H9 (cell line): ENCODE data around the gene ABCB11. TPM values are rescaled to one million over a fixed set of nuclear protein-coding genes. Genes with fewer than 3 reads are reported as not detected.

Source experiments
- DNase-seq: peaks from one replicate; pipeline ENCODE4 v3.0.0-alpha.2; 2017
- H2AFZ ChIP-seq: one replicate; pipeline ENCODE4 v1.6.1; 2013; ENCODE audit warnings: mild to moderate bottlenecking, low read length, control low read depth, moderate library complexity
- H2AK5ac ChIP-seq: 2 replicates; pipeline ENCODE4 v1.6.1; 2013; ENCODE audit warnings: low read length, control low read depth, mixed read lengths; ENCODE audit not compliant: insufficient read length
- H2BK120ac ChIP-seq: one replicate; pipeline ENCODE4 v1.6.1; 2013; ENCODE audit warnings: low read depth, mild to moderate bottlenecking, low read length, control low read depth, inconsistent platforms; ENCODE audit not compliant: poor library complexity, severe bottlenecking
- H2BK12ac ChIP-seq: 2 replicates; pipeline ENCODE4 v1.6.1; 2013; ENCODE audit warnings: low read length, control low read depth, mixed read lengths, low read depth; ENCODE audit not compliant: insufficient read length
- H2BK15ac ChIP-seq: 2 replicates; pipeline ENCODE4 v1.6.1; 2013; ENCODE audit warnings: low read depth, low read length, control low read depth
- H2BK20ac ChIP-seq: one replicate; pipeline ENCODE4 v1.6.1; 2013; ENCODE audit warnings: low read depth, mild to moderate bottlenecking, low read length, control low read depth, inconsistent platforms; ENCODE audit not compliant: poor library complexity, severe bottlenecking
- H2BK5ac ChIP-seq: 2 replicates; pipeline ENCODE4 v1.6.1; 2013; ENCODE audit warnings: low read length, control low read depth, mixed read lengths; ENCODE audit not compliant: insufficient read length
- H3K14ac ChIP-seq: 2 replicates; pipeline ENCODE4 v1.6.1; 2013; ENCODE audit warnings: low read length, control low read depth; ENCODE audit not compliant: insufficient read depth
- H3K18ac ChIP-seq: 2 replicates; pipeline ENCODE4 v1.6.1; 2013; ENCODE audit warnings: low read depth, mild to moderate bottlenecking, mixed read lengths, low read length, control low read depth; ENCODE audit not compliant: insufficient read length
- H3K23ac ChIP-seq: 2 replicates; pipeline ENCODE4 v1.6.1; 2013; ENCODE audit warnings: low read length, control low read depth, mixed read lengths, low read depth; ENCODE audit not compliant: insufficient read length
- H3K23me2 ChIP-seq: 2 replicates; pipeline ENCODE4 v1.6.1; 2013; ENCODE audit warnings: low read depth, mild to moderate bottlenecking, mixed read lengths, low read length, control low read depth; ENCODE audit not compliant: insufficient read length, poor library complexity, severe bottlenecking
- H3K27ac ChIP-seq: 2 replicates; pipeline ENCODE4 v1.5.1; 2013; ENCODE audit warnings: low read length, control low read depth, mixed read lengths, low read depth; ENCODE audit not compliant: insufficient read length
- H3K27me3 ChIP-seq: 2 replicates; pipeline ENCODE4 v1.6.1; 2013; ENCODE audit warnings: low read length, control low read depth, inconsistent platforms; ENCODE audit not compliant: insufficient read depth
- H3K4ac ChIP-seq: 2 replicates; pipeline ENCODE4 v1.6.1; 2013; ENCODE audit warnings: low read depth, mild to moderate bottlenecking, control low read depth, inconsistent platforms, low read length, moderate library complexity
- H3K4me1 ChIP-seq: 2 replicates; pipeline ENCODE4 v1.6.1; 2013; ENCODE audit warnings: low read length, control low read depth, inconsistent platforms; ENCODE audit not compliant: insufficient read depth
- H3K4me2 ChIP-seq: 2 replicates; pipeline ENCODE4 v1.6.1; 2013; ENCODE audit warnings: low read length, control low read depth, mixed read lengths; ENCODE audit not compliant: insufficient read length, insufficient read depth
- H3K56ac ChIP-seq: 2 replicates; pipeline ENCODE4 v1.6.1; 2013; ENCODE audit warnings: low read depth, mild to moderate bottlenecking, mixed read lengths, low read length, control low read depth; ENCODE audit not compliant: insufficient read length
- H3K79me1 ChIP-seq: 2 replicates; pipeline ENCODE4 v1.6.1; 2013; ENCODE audit warnings: low read depth, mild to moderate bottlenecking, moderate library complexity, low read length, control low read depth, inconsistent platforms; ENCODE audit not compliant: insufficient read depth, poor library complexity, severe bottlenecking
- H3K79me2 ChIP-seq: 2 replicates; pipeline ENCODE4 v1.6.1; 2013; ENCODE audit warnings: low read length, control low read depth, inconsistent platforms; ENCODE audit not compliant: insufficient read depth
- H3K9ac ChIP-seq: 2 replicates; pipeline ENCODE4 v1.6.1; 2013; ENCODE audit warnings: low read length, control low read depth, mixed read lengths; ENCODE audit not compliant: insufficient read length; ENCODE audit errors: extremely low read depth
- H3K9me3 ChIP-seq: one replicate; pipeline ENCODE4 v1.6.1; 2013; ENCODE audit warnings: low read depth, low read length, inconsistent platforms; ENCODE audit not compliant: control insufficient read depth
- H3T11ph ChIP-seq: one replicate; pipeline ENCODE4 v1.6.1; 2013; ENCODE audit warnings: mild to moderate bottlenecking, low read length, control low read depth, inconsistent platforms
- H4K20me1 ChIP-seq: one replicate; pipeline ENCODE4 v1.6.1; 2013; ENCODE audit not compliant: control insufficient read depth, insufficient read length, insufficient read depth
- H4K5ac ChIP-seq: 2 replicates; pipeline ENCODE4 v1.6.1; 2013; ENCODE audit warnings: low read depth, mild to moderate bottlenecking, mixed read lengths, low read length, control low read depth; ENCODE audit not compliant: insufficient read length
- H4K8ac ChIP-seq: replicated peaks from 2 replicates; pipeline ENCODE4 v1.6.1; 2013; ENCODE audit warnings: low read length, control low read depth, mixed read lengths, low read depth; ENCODE audit not compliant: insufficient read length
- H4K91ac ChIP-seq: 2 replicates; pipeline ENCODE4 v1.6.1; 2013; ENCODE audit warnings: low read depth, mild to moderate bottlenecking, moderate library complexity, mixed read lengths, low read length, control low read depth; ENCODE audit not compliant: insufficient read length
- H3K27ac Mint-ChIP-seq, 3 experiments: 2 replicates in 2 of 3; 3 replicates in 1 of 3; pipeline ENCODE4 v1.8.0; 2020 to 2021; ENCODE audit warnings: mixed read lengths in 3 of 3, mild to moderate bottlenecking in 1 of 3, moderate library complexity in 1 of 3
- H3K27me3 Mint-ChIP-seq: 2 replicates; pipeline ENCODE4 v1.8.0; 2021; ENCODE audit warnings: low read depth, mild to moderate bottlenecking, moderate library complexity, mixed read lengths
- H3K36me3 Mint-ChIP-seq, 3 experiments: 2 replicates in 2 of 3; 3 replicates in 1 of 3; pipeline ENCODE4 v1.8.0; 2020 to 2021; ENCODE audit warnings: low read depth in 3 of 3, mixed read lengths in 3 of 3; ENCODE audit not compliant: insufficient read depth in 1 of 3
- H3K4me1 Mint-ChIP-seq, 2 experiments: 2 replicates each; pipeline ENCODE4 v1.8.0; 2020; ENCODE audit warnings: mixed read lengths in 2 of 2
- H3K4me3 Mint-ChIP-seq, 2 experiments: 2 replicates in 1 of 2; 3 replicates in 1 of 2; pipeline ENCODE4 v1.8.0; 2020 to 2021; ENCODE audit warnings: mild to moderate bottlenecking in 2 of 2, mixed read lengths in 2 of 2, moderate library complexity in 1 of 2
- H3K9me3 Mint-ChIP-seq, 2 experiments: 2 replicates in 1 of 2; 3 replicates in 1 of 2; pipeline ENCODE4 v1.8.0; 2020; ENCODE audit warnings: mild to moderate bottlenecking in 2 of 2, mixed read lengths in 2 of 2, moderate library complexity in 1 of 2
- CTCF ChIP-seq: fragments of 200-600 bp; sonication (generic); conservative IDR thresholded peaks from 3 replicates; pipeline ENCODE4 v1.8.0; 2021; ENCODE audit warnings: antibody characterized with exemption, mild to moderate bottlenecking
- WGBS: extraction: QIAGEN DNeasy Blood & Tissue Kit; methylation state at CpG from one replicate; pipeline ENCODE4 v1.1.7; 2013; ENCODE audit warnings: missing lambda C conversion rate, low lambda C conversion rate, mixed read lengths; ENCODE audit not compliant: insufficient read length; ENCODE audit errors: extremely low coverage; 5-methylcytosine and 5-hydroxymethylcytosine counted together
- total RNA-seq: library from RNA; stranded (reverse); gene quantifications from 2 replicates; pipeline ENCODE4 v1.2.1, GENCODE V29; 2021

Gene ABCB11
- total RNA-seq, 1 experiment from 2014 or later = not detected

DNA sequence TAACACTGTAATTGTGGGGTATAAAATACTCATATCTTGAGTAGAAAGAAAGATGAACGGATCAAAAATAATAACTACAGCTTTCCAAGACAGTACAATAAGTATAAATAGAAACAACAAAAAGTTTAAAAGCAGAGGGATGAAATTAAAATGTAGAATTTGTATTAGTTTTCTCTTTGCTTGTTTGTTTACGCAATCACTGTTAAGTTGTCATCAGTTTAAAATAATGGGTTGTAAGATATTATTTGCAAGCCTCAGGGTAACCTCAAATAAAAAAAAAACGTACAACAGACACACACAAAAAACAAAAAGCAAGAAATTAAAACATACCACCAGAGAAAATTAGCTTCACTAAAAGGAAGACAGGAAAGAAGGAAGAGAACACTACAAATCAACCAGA is 18.0 kb upstream of the ABCB11 start:
- Histone ChIP-seq H4K8ac (no peak overlapping the region), H3K23ac (no peak overlapping the region), H3T11ph (no peak overlapping the region), H3K9ac (no peak overlapping the region), H2BK15ac (no peak overlapping the region), H3K27ac (no peak overlapping the region), H3K23me2 (no peaks in the 10 kb centered on the region), H4K20me1 (no peaks in the 10 kb centered on the region), H3K4me1 (no peaks in the 10 kb centered on the region), H3K9me3 (no peaks in the 10 kb centered on the region), H2BK120ac (no peak overlapping the region), H3K14ac (no peak overlapping the region), H2BK12ac (no peak overlapping the region), H3K79me1 (no peaks in the 10 kb centered on the region), H3K18ac (no peak overlapping the region), H2BK20ac (no peak overlapping the region), H2AFZ (no peak overlapping the region), H3K4ac (no peak overlapping the region), H3K4me2 (no peak overlapping the region), H3K56ac (no peak overlapping the region), H3K79me2 (no peaks in the 10 kb centered on the region), H2AK5ac (no peak overlapping the region), H4K91ac (no peak overlapping the region), H2BK5ac (no peak overlapping the region), H3K27me3 (no peaks in the 10 kb centered on the region), H4K5ac (no peak overlapping the region)
- no peak overlapping the region for H3K4me3 Mint-ChIP-seq
- no CpG with 5 or more reads among the region's 3 CpGs for WGBS
- peaks cover 2% of the 10 kb centered on the region; the same call in 1 of the 2 replicates for H3K27me3 Mint-ChIP-seq
- TF ChIP-seq CTCF = no peak
- H3K9me3 Mint-ChIP-seq = peaks cover 9 to 12% of the 10 kb centered on the region in 2 experiments; a peak in 4 of 5 replicates
- H3K36me3 Mint-ChIP-seq = peaks cover under 1 to 7% (median 7%) of the 10 kb centered on the region in 3 experiments; a peak in 4 of 7 replicates
- H3K27ac Mint-ChIP-seq = no peak overlapping the region
- DNase-seq = no peak
- H3K4me1 Mint-ChIP-seq = no peaks in the 10 kb centered on the region
